Left lobe of liver (tissue), 2 donors: Measurements from ENCODE around the gene NEURL4. TPM values are rescaled to one million over a fixed set of nuclear protein-coding genes. Genes with fewer than 3 reads are reported as not detected.
"Not testable (repeated sequence)": the region's sequence is repeated elsewhere in the genome, so short reads cannot be mapped to it uniquely, and the experiment has no call there.

Experiments used
- ATAC-seq: fragments of 200-7000 bp; cut with Tn5 transposase; one replicate; pipeline ENCODE4 v1.9.1; 2020; ENCODE audit warnings: mild to moderate bottlenecking, moderate library complexity
- DNase-seq: peaks from one replicate; pipeline ENCODE4 v3.0.0-alpha.2; 2020; ENCODE audit warnings: low spot score
- total RNA-seq: library from RNA; stranded (reverse); gene quantifications from one replicate; pipeline ENCODE4 v1.2.1, GENCODE V29; 2021
- donor health status: DM: no; HTN: no; CAD: no; lungs with moderate emphysema.
- donor health status: DM: no; HTN: yes; CAD: no.

Gene NEURL4
- 17.0 TPM for total RNA-seq

DNA sequence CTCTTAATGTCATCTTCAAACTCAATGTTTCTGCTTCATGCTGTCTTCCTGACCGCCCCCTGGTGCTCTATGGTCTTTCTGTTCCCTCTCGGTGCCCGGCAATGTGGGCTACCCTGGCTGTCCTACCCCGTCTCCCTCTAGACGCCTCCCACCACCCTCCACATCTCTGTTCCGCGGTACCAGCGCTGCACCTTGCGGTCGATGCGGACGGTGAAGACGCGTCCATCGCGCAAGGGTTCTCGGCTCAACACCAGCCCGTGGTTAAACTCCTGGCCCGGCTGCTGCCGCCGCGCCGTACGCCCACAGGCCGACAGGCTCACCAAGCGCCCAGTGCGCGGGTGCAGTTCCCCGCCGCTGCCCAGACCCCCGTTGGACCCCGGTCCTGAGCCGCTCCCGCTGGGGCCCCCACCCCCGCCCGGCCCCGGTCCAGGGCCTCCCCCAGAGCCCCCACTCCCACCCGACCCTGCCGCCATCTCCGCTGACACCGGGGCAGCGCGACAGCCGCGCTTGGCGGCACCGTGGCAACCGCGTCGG is at the start of gene NEURL4:
TSS of gene NEURL4 (minus strand) at position 496 of the 534 bp plus-strand sequence. CDS start at position 473, 23 bp downstream.
- DNase-seq (no peak), ATAC-seq (peak; percentile 27)

DNA sequence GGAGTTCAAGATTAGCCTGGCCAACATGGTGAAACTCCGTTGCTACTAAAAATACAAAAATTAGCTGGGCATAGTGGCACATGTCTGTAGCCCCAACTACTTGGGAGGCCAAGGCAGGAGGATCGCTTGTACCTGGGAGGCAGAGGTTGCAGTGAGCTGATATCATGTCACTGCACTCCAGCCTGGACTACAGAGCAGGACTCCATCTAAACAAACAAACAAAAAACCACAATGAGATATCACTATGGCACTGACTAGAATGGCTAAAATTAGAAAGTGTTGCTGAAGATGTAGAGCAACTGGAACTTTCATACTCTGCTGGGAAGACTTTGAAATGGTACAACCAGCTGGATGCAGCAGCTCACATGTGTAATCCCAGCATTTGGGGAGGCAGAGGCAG is 45.2 kb upstream of the NEURL4 start:
- ATAC-seq (no peak), DNase-seq (no peak)

DNA sequence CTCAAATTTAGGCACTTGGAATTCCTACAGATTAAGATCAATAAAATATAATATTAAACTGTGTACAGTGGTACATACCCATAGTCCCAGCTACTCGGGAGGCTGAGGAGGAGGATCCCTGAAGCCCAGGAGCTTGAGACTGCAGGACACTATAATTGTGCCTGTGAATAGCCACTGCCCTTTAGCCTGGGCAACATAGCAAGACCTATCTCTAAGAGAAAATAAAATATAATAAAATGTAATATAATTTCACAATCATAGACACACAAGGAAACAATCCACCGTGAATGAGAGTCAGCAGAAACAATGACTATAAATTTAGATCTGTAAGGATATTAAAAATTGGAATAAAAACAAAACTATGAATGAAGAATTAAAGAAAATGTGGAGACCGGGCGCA is 41.7 kb upstream of the NEURL4 start:
- ATAC-seq (no peak), DNase-seq (no peak)

DNA sequence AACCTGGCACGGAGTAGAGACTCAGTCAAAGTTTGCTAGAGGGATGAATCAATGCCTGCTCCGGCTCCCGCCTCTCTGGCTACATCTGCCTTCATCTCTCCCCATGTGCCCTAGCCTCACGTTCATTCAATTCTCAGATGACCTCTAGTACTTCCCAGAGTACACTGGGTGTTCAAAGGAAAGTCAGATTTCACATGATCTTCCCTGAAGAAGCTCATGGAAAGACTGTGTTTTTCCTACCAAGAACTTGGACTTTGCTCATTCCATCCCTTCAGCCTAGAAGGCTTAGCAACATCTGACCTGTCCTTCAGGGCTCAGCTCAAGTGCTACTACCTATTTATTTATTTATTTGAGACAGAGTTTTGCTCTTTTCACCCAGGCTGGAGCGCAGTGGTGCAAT is 40.7 kb upstream of the NEURL4 start:
- no peak for DNase-seq

DNA sequence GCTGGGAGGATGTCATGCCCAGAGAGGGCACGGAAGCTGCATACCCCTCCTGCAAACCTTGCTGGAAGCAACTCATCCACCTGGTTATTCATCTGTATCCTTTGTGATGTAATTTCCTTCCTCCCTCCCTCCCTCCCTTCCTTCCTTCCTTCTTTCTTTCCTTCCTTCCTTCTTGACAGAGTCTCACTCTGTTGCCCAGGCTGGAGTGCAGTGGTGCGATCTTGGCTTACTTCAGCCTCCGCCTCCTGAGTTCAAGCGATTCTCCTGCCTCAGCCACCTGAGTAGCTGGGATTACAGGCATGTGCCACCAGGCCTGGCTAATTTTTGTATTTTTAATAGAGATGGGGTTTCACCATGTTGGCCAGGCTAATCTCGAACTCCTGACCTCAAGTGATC is 39.5 kb upstream of the NEURL4 start:
- DNase-seq, ATAC-seq: not testable (repeated sequence)

More for the DNA sequence above, 40.7 kb upstream of the NEURL4 start:
- no peak for ATAC-seq

DNA sequence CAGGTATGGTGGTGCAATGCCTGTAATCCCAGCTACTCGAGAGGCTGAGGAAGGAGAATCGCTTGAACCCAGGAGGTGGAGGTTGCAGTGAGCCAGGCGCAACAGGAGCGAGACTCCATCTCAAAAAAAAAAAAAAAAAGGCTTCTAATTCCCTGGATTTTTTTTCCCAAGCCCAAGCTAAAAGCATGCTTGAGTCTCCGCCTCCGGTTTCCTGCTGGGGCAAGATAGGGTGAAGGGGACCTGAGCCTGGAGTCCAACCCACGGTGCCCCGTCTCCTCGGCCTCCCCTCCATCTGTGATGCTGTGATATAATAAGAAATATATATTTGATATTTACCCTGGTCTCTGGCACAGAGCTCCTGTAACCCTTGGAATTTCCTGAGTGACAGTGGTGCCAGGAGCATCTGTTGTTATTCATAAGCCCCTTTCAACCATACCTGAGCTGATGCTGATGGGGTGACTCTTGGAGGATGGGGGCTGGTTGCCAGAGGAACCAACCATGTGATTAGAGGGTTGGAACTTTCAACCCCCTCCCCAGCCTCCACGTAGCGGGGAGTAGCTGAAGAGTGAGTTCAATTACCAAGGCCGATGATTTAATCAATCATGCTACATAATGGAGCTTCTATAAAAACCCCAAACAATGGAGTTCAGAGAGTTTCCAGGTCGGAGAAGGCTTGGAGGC is 38.9 kb upstream of the NEURL4 start:
- no peak for ATAC-seq
- no peak for DNase-seq

DNA sequence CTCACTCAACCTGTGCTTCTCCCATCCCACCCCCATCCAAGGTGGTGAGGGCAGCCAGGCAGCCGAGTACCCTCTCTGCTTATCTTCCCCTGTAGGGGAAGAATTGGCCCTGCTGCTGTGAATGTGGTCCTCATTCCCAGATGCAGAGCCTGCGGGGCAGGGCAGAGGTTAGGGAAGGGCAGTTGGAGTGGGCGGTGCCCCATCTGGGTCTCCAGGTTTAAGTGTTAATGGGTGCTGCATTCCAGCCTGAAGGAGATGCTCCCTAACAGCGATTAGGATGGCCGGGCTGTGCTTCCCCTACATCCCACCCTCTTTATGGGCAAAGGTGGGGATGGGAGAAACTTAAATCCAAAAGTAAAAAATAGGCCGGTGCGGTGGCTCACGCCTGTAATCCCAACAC is 37.9 kb upstream of the NEURL4 start:
- DNase-seq: no peak
- no peak for ATAC-seq

DNA sequence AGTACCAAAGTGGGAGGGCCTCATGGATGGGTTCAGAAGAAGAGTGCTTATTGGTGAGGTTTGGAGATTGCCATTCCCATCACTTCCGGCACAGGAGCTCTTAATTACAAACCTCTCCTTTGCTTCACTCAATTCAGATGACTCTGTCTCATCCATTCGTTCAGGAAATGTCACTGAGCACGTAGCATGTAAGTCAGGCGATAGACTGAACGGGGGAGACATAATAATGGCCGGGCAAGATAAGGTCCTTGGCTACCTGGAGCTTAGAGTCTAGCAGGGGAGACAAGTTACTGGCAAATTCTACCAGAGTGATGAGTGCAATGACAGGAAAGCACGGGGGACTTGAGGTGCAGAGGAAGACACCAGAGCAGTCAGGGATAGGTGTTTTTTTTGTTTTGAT is 36.8 kb upstream of the NEURL4 start:
- not testable (repeated sequence) for DNase-seq, ATAC-seq

DNA sequence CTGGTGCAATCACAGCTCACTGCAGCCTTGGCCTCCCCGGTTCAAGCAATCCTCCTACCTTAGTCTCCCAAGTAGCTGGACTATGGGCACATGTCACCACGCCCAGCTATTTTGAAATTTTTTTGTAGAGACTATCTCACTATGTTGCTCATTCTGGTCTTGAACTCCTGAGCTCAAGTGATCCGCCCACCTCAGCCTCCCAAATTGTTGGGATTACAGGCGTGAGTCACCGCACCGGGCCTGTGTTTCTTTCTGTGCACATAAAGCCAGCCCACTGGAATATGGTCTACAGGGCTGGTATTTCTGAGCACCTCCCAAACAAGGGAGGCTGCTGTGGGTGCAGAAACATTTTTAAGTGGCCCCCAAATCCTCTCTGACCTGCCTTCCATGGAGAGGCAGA is 34.2 kb upstream of the NEURL4 start:
- DNase-seq (no peak), ATAC-seq (no peak)

DNA sequence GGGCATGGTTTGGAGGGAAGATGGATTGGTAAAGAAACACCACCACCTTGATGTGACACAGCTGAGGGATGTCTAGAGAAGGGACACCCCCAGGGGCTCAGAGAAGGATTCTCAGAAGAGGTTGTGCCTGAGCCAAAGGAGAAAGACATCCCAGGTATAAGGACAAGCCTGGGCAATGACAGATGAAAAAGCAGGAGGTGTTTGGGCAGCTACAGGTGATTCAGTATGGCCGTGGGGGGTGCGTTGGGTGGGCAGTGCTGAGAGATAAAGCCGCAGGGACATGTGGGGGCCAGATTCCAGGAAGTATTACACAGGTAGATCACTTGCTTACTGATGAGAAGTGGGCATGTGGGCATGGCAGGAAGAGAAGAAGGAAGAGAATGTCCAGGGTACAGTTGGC is 32.8 kb upstream of the NEURL4 start:
- ATAC-seq: no peak
- no peak for DNase-seq

DNA sequence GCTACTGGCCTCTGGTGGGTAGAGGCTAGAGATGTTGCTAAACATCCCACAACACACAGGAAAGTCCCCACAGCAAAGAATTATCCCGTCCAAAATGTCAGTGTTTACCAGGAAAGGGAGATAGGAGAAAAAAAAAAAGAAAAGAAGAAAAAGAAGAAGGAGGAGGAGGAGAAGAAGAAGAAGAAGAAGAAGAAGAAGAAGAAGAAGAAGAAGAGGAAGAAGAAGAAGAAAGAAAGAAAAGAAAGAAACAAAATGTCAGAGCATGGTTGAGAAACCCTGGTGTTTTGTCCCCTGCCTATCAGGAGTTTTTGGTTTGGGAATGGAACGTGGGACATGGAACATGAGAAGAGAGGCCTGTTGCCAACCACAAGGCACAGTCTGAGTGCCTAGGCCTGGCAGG is 28.2 kb upstream of the NEURL4 start:
- DNase-seq: no peak
- ATAC-seq: no peak

DNA sequence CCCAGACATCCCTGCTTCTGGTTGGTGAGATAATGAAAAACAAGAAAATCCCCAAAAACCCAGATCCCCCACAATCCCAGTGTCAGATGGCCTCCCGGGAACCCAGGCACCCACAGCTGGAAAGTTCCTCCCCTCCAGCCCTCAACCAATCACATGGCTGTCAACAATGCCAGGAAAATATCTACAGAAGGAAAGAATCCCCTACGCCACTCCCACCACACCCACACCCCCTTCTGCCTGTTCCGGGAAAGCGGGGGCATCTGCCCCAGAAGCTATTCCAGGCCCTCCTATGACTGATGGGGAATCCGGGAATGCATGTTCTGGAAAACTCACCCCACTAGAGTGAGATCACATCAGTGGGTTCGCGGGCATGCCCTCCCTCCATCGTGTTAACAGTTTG is 27.6 kb upstream of the NEURL4 start:
- ATAC-seq (no peak), DNase-seq (no peak)

DNA sequence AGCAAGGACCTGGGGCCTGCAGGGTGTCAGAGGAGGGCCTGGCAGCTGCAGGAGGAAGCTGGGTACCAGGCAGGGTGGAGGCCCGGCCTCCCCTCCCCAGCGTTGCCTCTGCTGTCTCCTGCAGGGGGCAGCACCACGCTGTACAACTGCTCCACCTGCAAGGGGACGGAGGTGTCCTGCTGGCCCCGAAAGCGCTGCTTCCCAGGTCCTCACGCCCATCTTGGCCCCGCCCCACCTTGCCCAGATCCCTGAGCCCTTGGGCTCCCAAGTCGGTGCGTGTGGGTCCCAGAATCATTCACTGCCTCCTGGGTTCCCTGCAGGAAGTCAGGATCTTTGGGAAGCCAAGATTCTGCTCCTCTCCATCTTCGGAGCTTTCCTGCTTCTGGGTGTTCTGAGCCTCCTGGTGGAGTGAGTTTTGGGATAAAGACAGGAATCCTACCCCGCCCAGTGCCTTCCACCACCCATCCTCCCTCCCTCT is 27.0 kb upstream of the NEURL4 start:
- ATAC-seq (peak; percentile 54), DNase-seq (peak; percentile 82)

DNA sequence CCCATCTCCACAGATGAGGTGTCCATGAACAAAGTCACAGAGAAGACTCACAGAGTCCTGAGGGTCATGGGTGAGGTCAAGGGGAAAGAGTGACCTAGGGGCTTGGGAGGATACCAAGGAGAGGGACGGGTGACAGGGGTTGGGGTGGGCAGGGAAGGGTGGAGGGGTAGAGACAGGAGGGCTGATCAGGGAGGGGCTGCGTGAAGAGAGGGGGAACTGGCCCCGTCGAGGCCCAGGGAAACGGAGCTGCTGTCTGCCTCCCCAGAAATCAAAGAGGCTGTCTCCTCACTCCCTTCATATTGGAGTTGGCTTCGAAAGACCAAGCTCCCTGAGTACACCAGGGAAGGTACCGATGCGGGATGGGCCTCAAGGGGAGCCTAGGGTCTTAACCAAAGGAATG is 26.4 kb upstream of the NEURL4 start:
- DNase-seq: no peak

DNA sequence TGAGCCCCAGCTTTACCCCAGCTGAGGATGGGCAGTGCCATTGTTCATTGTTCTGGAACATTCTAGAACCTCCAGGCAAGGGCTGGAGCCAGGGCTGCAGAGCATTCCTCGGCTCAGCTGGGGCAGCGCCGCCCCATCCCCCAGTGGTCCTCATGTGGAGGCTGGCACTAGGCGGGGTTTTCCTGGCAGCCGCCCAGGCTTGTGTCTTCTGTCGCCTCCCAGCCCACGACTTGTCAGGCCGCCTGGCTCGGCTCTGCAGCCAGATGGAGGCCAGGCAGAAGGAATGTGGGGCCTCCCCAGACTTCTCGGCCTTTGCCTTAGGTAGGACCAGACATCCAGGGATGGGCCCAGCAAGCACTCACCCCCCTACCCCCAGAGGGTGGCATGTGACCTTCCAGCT is 25.9 kb upstream of the NEURL4 start, which contains the start of gene TMEM95:
TSS of gene TMEM95 (plus strand) at position 104 of the 400 bp plus-strand sequence. CDS start at position 153, 49 bp downstream.
- peak; percentile 49 for DNase-seq
- ATAC-seq: no peak

More for the DNA sequence above, 26.4 kb upstream of the NEURL4 start:
- no peak for ATAC-seq

DNA sequence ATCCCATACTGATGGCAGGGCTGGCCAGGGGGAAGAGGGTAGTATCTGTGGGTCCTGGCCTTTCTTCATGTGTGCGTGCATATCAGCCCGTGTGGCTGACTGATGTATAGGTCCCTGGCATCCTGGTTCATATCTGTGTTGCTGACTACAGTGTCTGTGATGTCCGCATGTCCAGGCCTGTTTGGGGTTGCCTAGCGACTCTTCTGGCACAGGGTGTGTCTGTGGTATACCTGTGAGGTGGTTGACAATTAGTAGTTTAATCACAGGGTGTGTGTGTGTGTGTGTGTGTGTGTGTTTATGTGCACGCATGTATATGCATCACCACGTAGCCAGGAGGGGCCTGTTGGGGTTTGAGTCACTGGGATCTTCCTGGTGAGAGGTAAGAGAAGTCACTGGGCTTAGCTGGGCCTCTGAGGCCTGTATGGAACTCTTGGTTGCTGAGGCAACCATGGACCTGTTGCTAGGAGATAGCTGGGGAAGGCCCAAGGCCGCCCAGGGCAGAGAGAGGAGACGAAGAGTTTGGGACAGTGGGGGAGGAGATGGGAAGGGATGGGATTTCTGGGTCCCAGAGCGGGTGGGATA is 25.2 kb upstream of the NEURL4 start:
- no peak for ATAC-seq

DNA sequence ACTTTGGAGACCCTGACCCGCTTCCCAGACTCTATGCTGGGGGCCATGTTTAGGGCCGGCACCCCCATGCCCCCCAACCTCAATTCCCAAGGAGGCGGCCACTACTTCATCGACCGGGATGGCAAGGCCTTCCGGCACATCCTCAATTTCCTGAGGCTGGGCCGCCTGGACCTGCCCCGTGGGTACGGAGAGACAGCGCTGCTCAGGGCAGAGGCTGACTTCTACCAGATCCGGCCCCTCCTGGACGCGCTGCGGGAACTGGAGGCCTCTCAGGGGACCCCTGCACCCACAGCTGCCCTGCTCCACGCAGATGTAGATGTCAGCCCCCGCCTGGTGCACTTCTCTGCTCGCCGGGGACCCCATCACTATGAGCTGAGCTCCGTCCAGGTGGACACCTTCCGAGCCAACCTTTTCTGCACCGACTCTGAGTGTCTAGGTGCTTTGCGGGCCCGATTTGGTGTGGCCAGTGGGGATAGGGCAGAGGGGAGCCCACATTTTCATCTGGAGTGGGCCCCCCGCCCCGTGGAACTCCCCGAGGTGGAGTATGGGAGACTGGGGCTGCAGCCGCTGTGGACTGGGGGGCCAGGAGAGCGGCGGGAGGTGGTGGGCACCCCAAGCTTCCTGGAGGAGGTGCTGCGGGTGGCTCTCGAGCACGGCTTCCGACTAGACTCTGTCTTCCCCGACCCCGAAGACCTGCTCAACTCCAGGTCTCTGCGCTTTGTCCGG is 23.9 kb upstream of the NEURL4 start:
- ATAC-seq (no peak), DNase-seq (no peak)

More for the DNA sequence above, 25.2 kb upstream of the NEURL4 start:
- no peak for DNase-seq

DNA sequence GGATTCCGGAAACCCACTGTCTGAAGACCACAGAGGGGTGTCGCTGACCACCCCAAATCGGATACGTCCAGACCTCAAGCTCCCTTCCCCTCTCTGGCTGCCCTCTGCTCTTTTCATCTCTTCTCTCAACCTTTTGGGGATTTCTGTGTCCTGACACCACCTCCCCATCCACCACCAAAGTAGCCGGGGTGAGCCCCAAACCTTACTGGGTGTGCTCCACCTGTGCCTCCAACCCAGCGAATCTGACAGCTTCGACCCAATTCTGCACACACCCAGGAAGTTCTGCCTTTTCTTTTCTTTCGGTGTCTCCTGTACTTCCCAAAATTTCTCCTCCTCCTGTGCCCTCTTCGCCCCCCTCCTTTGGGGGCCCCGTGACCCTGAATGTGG is 23.4 kb upstream of the NEURL4 start:
- ATAC-seq (no peak), DNase-seq (no peak)

DNA sequence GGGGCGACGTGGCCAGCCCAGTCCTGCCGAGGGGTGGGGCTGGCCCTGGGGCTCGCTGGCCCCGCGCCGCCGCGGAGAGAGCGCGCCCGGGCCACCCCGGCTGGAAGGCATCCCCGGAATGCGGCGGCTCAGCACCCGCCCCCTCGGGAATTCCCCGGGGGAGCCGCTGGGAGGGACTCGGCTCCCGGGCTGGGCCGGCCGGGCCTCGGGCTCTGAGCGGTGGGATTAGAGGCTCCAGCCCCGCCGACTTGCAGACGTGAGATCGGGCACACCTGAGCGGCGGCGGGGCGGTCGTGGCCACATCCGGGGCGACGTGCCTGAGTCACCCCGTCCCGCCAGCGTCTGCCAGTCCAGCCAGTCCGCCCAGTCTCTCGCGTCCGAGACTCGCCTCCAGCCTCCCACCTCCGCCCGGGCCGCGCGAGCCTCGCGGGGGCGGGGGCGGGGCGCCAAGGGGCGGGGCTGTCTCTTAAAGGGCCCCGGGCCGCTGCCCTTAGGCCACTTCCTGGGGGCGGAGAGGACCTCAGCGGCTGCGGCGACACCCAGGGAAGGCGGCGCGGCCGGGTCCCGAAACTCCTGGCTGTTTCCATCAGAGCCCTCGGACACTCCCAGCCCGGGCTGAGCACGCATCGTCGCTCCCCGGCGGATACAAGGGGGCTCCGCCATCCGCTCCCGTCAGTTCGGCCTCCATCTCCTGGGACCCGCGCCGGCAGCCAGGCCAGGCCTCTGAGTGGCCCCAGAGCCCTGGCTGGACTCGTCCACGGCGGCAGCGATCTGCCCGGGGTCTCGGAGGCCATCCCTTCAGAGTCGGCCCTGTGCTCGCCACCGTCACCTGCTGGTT is 22.7 kb upstream of the NEURL4 start, which contains the start of gene KCTD11:
TSS of gene KCTD11 (plus strand) at position 498 of the 838 bp plus-strand sequence.
- DNase-seq (peak; percentile 94), ATAC-seq (peak; percentile 81)

DNA sequence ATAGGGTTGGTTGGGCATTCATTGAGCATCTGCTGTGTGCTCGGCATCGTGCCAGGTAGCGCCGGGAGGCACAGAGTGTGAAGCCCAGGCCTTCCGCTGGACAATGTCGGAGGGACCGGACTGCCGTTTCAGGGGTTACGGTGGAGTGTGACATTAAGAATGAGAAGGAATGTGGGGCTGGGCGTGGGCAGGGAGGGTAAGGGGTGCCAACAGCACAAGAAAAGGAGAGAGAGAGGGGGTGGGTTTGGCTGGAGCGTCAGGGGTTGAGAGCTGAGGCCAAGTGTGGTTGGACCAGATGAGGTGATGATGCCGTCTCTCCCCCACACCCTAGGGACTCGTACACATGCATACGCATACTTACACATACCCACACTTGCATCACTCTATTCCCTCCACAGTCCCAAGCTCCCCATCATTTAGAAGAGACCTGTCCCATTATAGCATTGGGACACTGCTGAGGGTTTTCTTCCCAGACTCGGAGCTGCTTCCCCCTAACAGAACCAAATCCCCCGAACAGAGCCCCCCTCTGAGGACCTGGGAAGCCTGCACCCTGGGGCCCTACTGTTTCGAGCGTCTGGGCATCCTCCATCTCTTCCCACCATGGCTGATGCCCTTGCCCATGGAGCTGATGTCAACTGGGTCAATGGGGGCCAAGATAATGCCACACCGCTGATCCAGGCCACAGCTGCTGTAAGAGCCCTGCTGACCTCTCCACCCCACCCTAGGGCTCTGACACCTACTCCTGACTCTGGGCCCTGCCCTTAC is 19.5 kb upstream of the NEURL4 start:
- DNase-seq: peak; percentile 53
- no peak for ATAC-seq
